BE2C (cell line): Measurements from ENCODE around the gene RTN4R.
"Not testable (repeated sequence)": the region's sequence is repeated elsewhere in the genome, so short reads cannot be mapped to it uniquely, and the experiment has no call there.

Experiments
- DNase-seq: peaks from one replicate; pipeline ENCODE4 v3.0.0-alpha.2; 2020
- H3K27me3 ChIP-seq: fragments of 250-450 bp; sonication (Bioruptor Pico); 2 replicates; pipeline ENCODE4 v1.5.1; 2020; ENCODE audit warnings: mild to moderate bottlenecking
- H3K36me3 ChIP-seq: fragments of 250-450 bp; sonication (Bioruptor Pico); 2 replicates; pipeline ENCODE4 v1.5.1; 2020; ENCODE audit warnings: mild to moderate bottlenecking
- H3K4me1 ChIP-seq: fragments of 250-450 bp; sonication (Bioruptor Pico); 2 replicates; pipeline ENCODE4 v1.5.1; 2020
- H3K4me3 ChIP-seq: 2 replicates; pipeline ENCODE4 v1.5.1; 2011; ENCODE audit warnings: low read depth, low read length
- H3K9me3 ChIP-seq: fragments of 250-450 bp; sonication (Bioruptor Pico); 2 replicates; pipeline ENCODE4 v1.5.1; 2020
- CTCF ChIP-seq: IDR thresholded peaks from 2 replicates; pipeline ENCODE4 v1.5.1; 2012; ENCODE audit warnings: mild to moderate bottlenecking, low read depth, low read length

RTN4R gene

GRCh38 chr22:20273758-20274181 lies 5.7 kb upstream of the RTN4R start:
- Histone ChIP-seq H3K9me3 (no peaks in the 10 kb centered on the region), H3K4me1 (no peaks in the 10 kb centered on the region), H3K36me3 (no peaks in the 10 kb centered on the region), H3K4me3 (no peak overlapping the region), H3K27me3 (no peaks in the 10 kb centered on the region)
- no peak for TF ChIP-seq CTCF
- no peak for DNase-seq

- H3K4me3 ChIP-seq = no peak overlapping the region
- no peaks in the 10 kb centered on the region for H3K4me1 ChIP-seq
- no peak for DNase-seq
- H3K9me3 ChIP-seq = no peaks in the 10 kb centered on the region
- TF ChIP-seq CTCF = no peak
- H3K27me3 ChIP-seq = no peaks in the 10 kb centered on the region
- H3K36me3 ChIP-seq = no peaks in the 10 kb centered on the region
Observed at GRCh38 chr22:20272700-20273099, 4.6 kb upstream of the RTN4R start.

GRCh38 chr22:20272174-20272573 lies 4.1 kb upstream of the RTN4R start:
- Histone ChIP-seq H3K4me3 (no peak overlapping the region), H3K4me1 (no peaks in the 10 kb centered on the region), H3K9me3 (no peaks in the 10 kb centered on the region), H3K27me3 (no peaks in the 10 kb centered on the region), H3K36me3 (no peaks in the 10 kb centered on the region)
- TF ChIP-seq CTCF = no peak
- no peak for DNase-seq

GRCh38 chr22:20271114-20271994 lies 3.2 kb upstream of the RTN4R start:
- Histone ChIP-seq H3K36me3 (no peaks in the 10 kb centered on the region), H3K27me3 (no peaks in the 10 kb centered on the region), H3K4me1 (no peaks in the 10 kb centered on the region), H3K9me3 (no peaks in the 10 kb centered on the region), H3K4me3 (no peak overlapping the region)
- no peak for TF ChIP-seq CTCF
- no peak for DNase-seq

GRCh38 chr22:20270190-20271113 lies 2.3 kb upstream of the RTN4R start:
- not testable (repeated sequence) for H3K4me3 ChIP-seq, H3K27me3 ChIP-seq, H3K4me1 ChIP-seq, H3K36me3 ChIP-seq, H3K9me3 ChIP-seq, DNase-seq
- TF ChIP-seq CTCF = peak; percentile 18; the same call in 1 of the 2 replicates

- not testable (repeated sequence) for H3K4me1 ChIP-seq, H3K36me3 ChIP-seq, H3K9me3 ChIP-seq, H3K4me3 ChIP-seq, DNase-seq, H3K27me3 ChIP-seq
Observed at GRCh38 chr22:20269673-20270072, 1.6 kb upstream of the RTN4R start.

GRCh38 chr22:20269201-20269600 lies 1.1 kb upstream of the RTN4R start:
- H3K27me3 ChIP-seq, H3K36me3 ChIP-seq, H3K4me1 ChIP-seq, H3K9me3 ChIP-seq, H3K4me3 ChIP-seq, DNase-seq: not testable (repeated sequence)
